ENCODE data around the gene LY6G6F. TPM values are rescaled to one million over a fixed set of nuclear protein-coding genes. Genes with fewer than 3 reads are reported as not detected.
A peak's percentile ranks its signal among the peaks of the same experiment; 100 is the strongest.

Gene LY6G6F
- total RNA-seq, 1 experiment from 2014 or later, result not detected

- H3K27ac Mint-ChIP-seq (ENCODE audit: low read depth, unreplicated experiment), result no peak overlapping the region
- no TSS peak for BruUV-seq (replicated peaks)
- intact Hi-C loops (cut with micrococcal nuclease), result no loop called here
Observed at GRCh38 chr6:31689249-31690110, 17.2 kb upstream of the LY6G6F start.

GRCh38 chr6:31690231-31691077 lies 16.2 kb upstream of the LY6G6F start:
- CTCF ChIA-PET, result interaction anchor here (0.5 to 2.2 kb wide), 9 partner anchors 9 to 1918 kb away, joined by 3 to 9 read pairs (median 3); partner anchors contain the start of genes ABHD16A and LY6G5C
- no peaks in the 10 kb centered on the region for H3K27me3 Mint-ChIP-seq (ENCODE audit: insufficient read depth, unreplicated experiment)
- H3K36me3 Mint-ChIP-seq (ENCODE audit: insufficient read depth, unreplicated experiment), result peaks cover 57% of the 10 kb centered on the region
- no peak overlapping the region for H3K4me3 Mint-ChIP-seq (ENCODE audit: unreplicated experiment)
- H3K9me3 Mint-ChIP-seq (ENCODE audit: unreplicated experiment), result no peaks in the 10 kb centered on the region
- TF ChIP-seq CTCF (IDR thresholded peaks at IDR 0.05; ENCODE audit: unreplicated experiment), result no peak
- no peak for DNase-seq (ENCODE audit: unreplicated experiment)
- H3K4me1 Mint-ChIP-seq (ENCODE audit: insufficient read depth, unreplicated experiment), result peaks cover 6% of the 10 kb centered on the region
- intact Hi-C loops (cut with micrococcal nuclease), result no loop called here
- peak overlapping the region; percentile 33 for H3K27ac Mint-ChIP-seq (ENCODE audit: low read depth, unreplicated experiment)
- POLR2A ChIA-PET, result interaction anchor here (0.6 to 3.4 kb wide), 5 partner anchors 9 to 1008 kb away, joined by 3 to 19 read pairs (median 4); partner anchors contain the start of genes ABHD16A and LY6G5C
- no TSS peak for BruUV-seq (replicated peaks)

More at GRCh38 chr6:31689249-31690110, 17.2 kb upstream of the LY6G6F start:
- TF ChIP-seq CTCF (IDR thresholded peaks at IDR 0.05; ENCODE audit: unreplicated experiment), result no peak
- POLR2A ChIA-PET, result interaction anchor here (0.7 to 1.0 kb wide), 2 partner anchors 9 to 38 kb away, joined by 3 read pairs; partner anchors contain the start of gene LY6G5C
- Mint-ChIP-seq H3K9me3 (ENCODE audit: unreplicated experiment) (no peaks in the 10 kb centered on the region), H3K27me3 (ENCODE audit: insufficient read depth, unreplicated experiment) (no peaks in the 10 kb centered on the region), H3K4me3 (ENCODE audit: unreplicated experiment) (no peak overlapping the region), H3K36me3 (ENCODE audit: insufficient read depth, unreplicated experiment) (peaks cover 54% of the 10 kb centered on the region), H3K4me1 (ENCODE audit: insufficient read depth, unreplicated experiment) (peaks cover 6% of the 10 kb centered on the region)
- no peak for DNase-seq (ENCODE audit: unreplicated experiment)
- CTCF ChIA-PET, result interaction anchor here (0.9 to 2.2 kb wide), 3 partner anchors 8 to 22 kb away, joined by 3 to 9 read pairs (median 3); partner anchors contain the start of gene LY6G5C

GRCh38 chr6:31691078-31691463 lies 15.6 kb upstream of the LY6G6F start:
- no TSS peak for BruUV-seq (replicated peaks)
- no peaks in the 10 kb centered on the region for H3K27me3 Mint-ChIP-seq (ENCODE audit: insufficient read depth, unreplicated experiment)
- DNase-seq (ENCODE audit: unreplicated experiment), result no peak
- POLR2A ChIA-PET, result interaction anchor here (0.5 to 3.4 kb wide), 5 partner anchors 11 to 1009 kb away, joined by 4 to 19 read pairs (median 5); partner anchors contain the start of gene ABHD16A
- no peak overlapping the region for H3K4me3 Mint-ChIP-seq (ENCODE audit: unreplicated experiment)
- CTCF ChIA-PET, result interaction anchor here (0.5 to 2.2 kb wide), 8 partner anchors 10 to 1917 kb away, joined by 3 to 9 read pairs (median 3); partner anchors contain the start of genes ABHD16A and LY6G5C
- no peak for TF ChIP-seq CTCF (IDR thresholded peaks at IDR 0.05; ENCODE audit: unreplicated experiment)
- peaks cover 57% of the 10 kb centered on the region for H3K36me3 Mint-ChIP-seq (ENCODE audit: insufficient read depth, unreplicated experiment)
- intact Hi-C loops (cut with micrococcal nuclease), result no loop called here
- H3K9me3 Mint-ChIP-seq (ENCODE audit: unreplicated experiment), result no peaks in the 10 kb centered on the region
- peaks cover 6% of the 10 kb centered on the region for H3K4me1 Mint-ChIP-seq (ENCODE audit: insufficient read depth, unreplicated experiment)
- H3K27ac Mint-ChIP-seq (ENCODE audit: low read depth, unreplicated experiment), result no peak overlapping the region
